Measurements from ENCODE around the gene CEP72.
"Not testable (repeated sequence)": the region's sequence is repeated elsewhere in the genome, so short reads cannot be mapped to it uniquely, and the experiment has no call there.

CEP72 gene

GRCh38 chr5:618450-618849 lies 6.3 kb downstream of the CEP72 start:
- DNase-seq (ENCODE audit: low read depth, low spot score): no peak

GRCh38 chr5:619444-619843 lies 7.3 kb downstream of the CEP72 start:
- no peak for DNase-seq (ENCODE audit: low read depth, low spot score)

- DNase-seq (ENCODE audit: low read depth, low spot score): no peak
These were observed 8.0 kb downstream of the CEP72 start for GRCh38 chr5:620152-620551.

DNA sequence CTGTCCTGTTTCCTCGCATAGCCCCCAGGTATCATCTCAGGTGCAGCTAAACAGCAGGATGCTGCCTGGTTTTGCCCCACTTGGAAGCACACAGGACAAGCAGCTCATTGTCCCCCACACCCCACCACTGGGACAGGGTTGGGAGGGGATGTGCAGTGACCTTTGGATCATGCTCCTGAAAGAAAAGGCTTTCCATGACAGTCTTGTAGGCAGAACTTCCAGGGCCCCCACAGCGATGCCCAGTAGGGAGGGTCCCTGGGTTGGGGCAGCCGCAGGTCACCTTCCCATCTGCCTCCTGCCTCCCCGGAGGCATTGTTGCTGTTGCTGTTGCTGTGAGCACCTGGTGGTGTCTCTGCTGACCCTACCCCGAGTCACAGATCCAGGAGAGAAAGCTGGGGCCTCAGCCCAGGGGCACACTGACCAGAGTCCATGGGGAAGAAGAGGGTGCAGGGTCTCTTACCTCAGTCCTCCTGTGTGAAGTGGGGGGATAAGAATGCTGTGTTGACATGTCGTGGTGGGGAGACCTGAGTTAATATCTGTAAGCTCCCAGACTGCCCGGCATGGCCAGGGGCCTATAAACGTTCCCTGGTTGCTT lies 8.5 kb downstream of the CEP72 start:
- DNase-seq (ENCODE audit: low read depth, low spot score): no peak

- DNase-seq (ENCODE audit: low read depth, low spot score): no peak
These were observed 9.2 kb downstream of the CEP72 start for GRCh38 chr5:621341-621761.

- no peak for DNase-seq (ENCODE audit: low read depth, low spot score)
These were observed 10.2 kb downstream of the CEP72 start for GRCh38 chr5:622359-622758.

DNA sequence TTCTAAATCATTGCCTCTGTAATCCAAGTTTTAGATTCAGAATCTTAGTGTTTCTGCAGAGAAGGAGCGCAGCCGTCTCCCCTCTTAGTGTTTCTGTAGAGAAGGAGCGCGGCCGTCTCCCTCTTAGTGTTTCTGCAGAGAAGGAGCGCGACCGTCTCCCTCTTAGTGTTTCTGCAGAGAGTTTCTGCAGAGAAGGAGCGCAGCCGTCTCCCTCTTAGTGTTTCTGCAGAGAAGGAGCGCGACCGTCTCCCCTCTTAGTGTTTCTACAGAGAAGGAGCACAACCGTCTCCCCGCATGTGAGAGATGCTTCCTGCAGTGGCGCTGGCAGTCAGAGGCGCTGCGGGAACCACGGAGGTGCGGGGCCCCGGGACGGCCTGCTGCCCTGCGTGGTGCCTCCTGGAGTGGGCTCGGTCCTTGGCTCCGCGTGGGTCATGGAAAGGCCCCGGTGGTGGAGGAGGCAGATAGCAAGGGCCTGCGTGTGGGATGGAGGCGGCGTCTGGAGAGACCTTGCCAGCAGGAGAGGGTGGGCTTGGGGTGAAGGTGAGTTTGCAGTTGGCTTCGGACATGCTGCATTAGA lies 10.9 kb downstream of the CEP72 start:
- DNase-seq (ENCODE audit: low read depth, low spot score): no peak

GRCh38 chr5:623531-623930 lies 11.4 kb downstream of the CEP72 start:
- no peak for DNase-seq (ENCODE audit: low read depth, low spot score)

GRCh38 chr5:624118-624950 lies 12.2 kb downstream of the CEP72 start:
- DNase-seq (ENCODE audit: low read depth, low spot score): no peak

DNA sequence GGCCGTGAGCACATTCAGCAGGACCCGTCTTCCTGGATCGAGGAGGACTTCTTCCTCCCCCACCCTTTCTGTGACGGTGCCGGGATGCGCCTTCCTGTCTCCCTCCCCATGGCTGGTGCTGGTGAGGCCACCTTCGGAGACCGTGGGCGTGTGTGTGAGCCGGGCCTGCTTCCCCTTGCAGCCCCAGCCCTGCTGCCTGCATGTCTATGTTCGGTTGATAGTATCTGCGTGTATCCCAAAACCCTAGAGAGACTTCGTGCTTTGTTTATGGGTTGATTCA lies 12.8 kb downstream of the CEP72 start:
- no peak for DNase-seq (ENCODE audit: low read depth, low spot score)

DNA sequence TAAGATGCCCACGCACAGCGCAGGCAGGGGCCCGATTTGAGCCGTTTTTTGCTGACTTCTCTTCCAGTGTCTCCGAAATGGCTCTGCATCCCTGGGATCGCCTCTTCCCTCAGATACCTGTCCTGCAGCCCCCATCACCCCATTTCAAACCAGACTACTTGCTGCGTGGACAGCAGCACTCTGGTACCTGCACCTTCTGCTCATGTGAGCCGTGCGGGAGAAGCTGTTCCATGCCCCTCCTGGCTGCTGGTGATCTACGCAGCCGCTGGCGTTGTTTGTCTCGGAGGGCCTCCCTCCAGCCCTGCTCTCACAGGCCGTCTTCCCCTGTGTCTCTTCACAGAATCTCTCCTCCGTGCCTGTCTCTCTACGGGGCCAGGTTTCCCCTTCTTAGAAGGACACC lies 13.4 kb downstream of the CEP72 start:
- no peak for DNase-seq (ENCODE audit: low read depth, low spot score)

DNA sequence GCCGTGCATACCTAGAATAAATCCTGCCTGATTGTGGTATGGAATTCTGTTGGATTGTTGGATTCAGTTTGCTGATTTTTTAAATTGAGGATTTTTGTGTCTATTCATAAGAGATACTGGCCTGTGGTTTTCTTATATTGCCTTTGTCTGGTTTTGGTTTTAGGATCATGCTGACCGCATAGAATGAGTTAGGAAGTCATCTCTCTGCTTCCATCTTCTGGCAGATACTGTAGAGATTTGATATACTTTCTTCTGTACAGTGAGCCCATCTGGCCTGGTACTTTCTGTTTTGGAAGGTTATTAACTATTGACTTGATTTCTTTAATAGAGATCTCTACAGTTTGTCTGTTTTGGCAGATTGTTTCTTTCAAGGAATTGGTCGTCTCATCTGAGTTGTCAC lies 14.7 kb downstream of the CEP72 start:
- no peak for DNase-seq (ENCODE audit: low read depth, low spot score)

- no peak for DNase-seq (ENCODE audit: low read depth, low spot score)
These were observed 15.7 kb downstream of the CEP72 start for GRCh38 chr5:627840-628239.

DNA sequence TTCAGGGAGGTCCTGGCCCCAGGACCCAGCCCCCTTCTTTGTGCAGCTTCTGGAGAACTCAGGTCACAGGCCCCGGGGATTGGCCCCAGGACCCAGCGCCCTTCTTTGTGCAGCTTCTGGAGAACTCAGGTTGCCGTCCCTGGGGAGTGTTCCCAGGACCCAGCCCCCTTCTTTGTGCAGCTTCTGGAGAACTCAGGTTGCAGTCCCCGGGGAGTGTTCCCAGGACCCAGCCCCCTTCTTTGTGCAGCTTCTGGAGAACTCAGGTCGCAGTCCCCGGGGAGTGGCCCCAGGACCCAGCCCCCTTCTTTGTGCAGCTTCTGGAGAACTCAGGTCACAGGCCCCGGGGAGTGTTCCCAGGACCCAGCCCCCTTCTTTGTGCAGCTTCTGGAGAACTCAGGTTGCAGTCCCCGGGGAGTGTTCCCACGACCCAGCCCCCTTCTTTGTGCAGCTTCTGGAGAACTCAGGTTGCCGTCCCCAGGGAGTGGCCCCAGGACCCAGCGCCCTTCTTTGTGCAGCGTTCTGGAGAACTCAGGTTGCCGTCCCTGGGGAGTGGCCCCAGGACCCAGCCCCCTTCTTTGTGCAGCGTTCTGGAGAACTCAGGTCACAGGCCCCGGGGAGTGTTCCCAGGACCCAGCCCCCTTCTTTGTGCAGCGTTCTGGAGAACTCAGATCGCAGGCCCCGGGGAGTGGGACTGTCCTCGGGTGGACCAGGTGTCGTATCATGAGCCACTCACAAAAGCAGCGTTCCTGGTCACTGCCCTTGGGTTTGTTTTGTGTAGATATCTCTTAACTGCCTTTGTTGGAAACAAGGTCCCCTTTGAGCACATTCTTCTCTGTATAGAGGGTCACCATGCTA lies 16.4 kb downstream of the CEP72 start:
- DNase-seq (ENCODE audit: low read depth, low spot score): not testable (repeated sequence)

GRCh38 chr5:633501-633955 lies 21.4 kb downstream of the CEP72 start:
- DNase-seq (ENCODE audit: low read depth, low spot score): no peak

GRCh38 chr5:634191-634590 lies 22.1 kb downstream of the CEP72 start:
- no peak for DNase-seq (ENCODE audit: low read depth, low spot score)

DNA sequence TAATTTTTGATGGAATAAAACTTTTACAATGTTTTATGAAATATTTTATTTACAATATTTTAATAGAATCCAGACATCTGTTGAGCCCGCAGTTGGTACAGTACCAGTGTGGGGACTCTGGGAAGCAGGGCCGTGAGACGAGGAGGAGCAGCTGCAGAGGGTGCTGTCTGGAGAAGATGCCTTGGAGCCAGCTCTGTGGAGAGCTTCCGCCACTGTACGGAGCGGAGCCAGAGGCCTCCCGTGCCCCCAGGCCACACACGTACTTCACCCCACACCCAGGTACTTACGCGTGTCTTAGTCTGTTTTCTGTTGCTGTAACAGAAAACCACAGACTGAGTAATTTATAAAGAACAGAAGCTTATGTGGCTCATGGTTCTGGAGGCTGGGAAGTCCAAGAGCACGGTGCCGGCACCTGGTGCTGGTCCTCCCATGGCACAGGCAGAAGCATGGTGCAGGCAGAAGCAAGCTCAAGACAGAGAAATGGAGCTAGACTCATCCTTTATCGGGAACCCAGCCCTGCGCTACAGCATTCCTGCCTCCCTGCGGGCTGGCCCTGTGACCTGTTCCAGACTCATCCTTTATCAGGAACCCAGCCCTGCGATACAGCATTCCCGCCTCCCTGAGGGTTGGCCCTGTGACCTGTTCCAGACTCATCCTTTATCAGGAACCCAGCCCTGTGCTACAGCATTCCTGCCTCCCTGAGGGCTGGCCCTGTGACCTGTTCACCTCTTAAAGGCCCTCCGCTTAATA lies 23.3 kb downstream of the CEP72 start:
- DNase-seq (ENCODE audit: low read depth, low spot score): no peak

- DNase-seq (ENCODE audit: low read depth, low spot score): no peak
These were observed 24.8 kb downstream of the CEP72 start for GRCh38 chr5:636951-637350.

- DNase-seq (ENCODE audit: low read depth, low spot score): no peak
These were observed 25.7 kb downstream of the CEP72 start for GRCh38 chr5:637581-638450.

- DNase-seq (ENCODE audit: low read depth, low spot score): no peak
These were observed 26.5 kb downstream of the CEP72 start for GRCh38 chr5:638501-639252.

All from smooth muscle cell of the brain vasculature (primary cell).